Measurements from ENCODE around the gene KDM1B. TPM values are rescaled to one million over a fixed set of nuclear protein-coding genes. Genes with fewer than 3 reads are reported as not detected.

Gene KDM1B
- total and polyA plus RNA-seq, 2 donors (not counting 1 experiment from before 2014, with no cell fraction given), result 12.0 to 26.1 TPM

- H3K27ac ChIP-seq (ENCODE audit: insufficient read depth, low read length), result no peak overlapping the region
- no peaks in the 10 kb centered on the region for H4K20me1 ChIP-seq (ENCODE audit: control insufficient read depth, extremely low read depth, insufficient read depth, low read length)
- no peaks in the 10 kb centered on the region for H3K79me2 ChIP-seq (ENCODE audit: control insufficient read depth, insufficient read depth, low read length)
- no peaks in the 10 kb centered on the region for H3K36me3 ChIP-seq (ENCODE audit: control insufficient read depth, insufficient read depth, low read length)
- no peak overlapping the region for H2AFZ ChIP-seq (ENCODE audit: low read length)
- no peaks in the 10 kb centered on the region for H3K9me3 ChIP-seq (ENCODE audit: control insufficient read depth, insufficient read depth, low read depth, low read length)
- no peak for DNase-seq (ENCODE audit: low read depth in 2 of 2)
- TF ChIP-seq EZH2 (IDR thresholded peaks at IDR 0.05; ENCODE audit: low read length, missing control alignments), result no peak
- H3K9ac ChIP-seq (ENCODE audit: insufficient read depth, low read length), result no peak overlapping the region
- H3K4me2 ChIP-seq (ENCODE audit: extremely low read depth, insufficient read depth, low read length), result no peak overlapping the region
- no peak overlapping the region for H3K4me3 ChIP-seq (replicated peaks in 1 of 4; ENCODE audit: control extremely low read depth in 1 of 4, insufficient read depth in 1 of 4, low read depth in 3 of 4, low read length in 4 of 4)
- H3K4me1 ChIP-seq (ENCODE audit: control insufficient read depth, extremely low read depth, insufficient read depth, low read length), result no peaks in the 10 kb centered on the region
- no peaks in the 10 kb centered on the region for H3K27me3 ChIP-seq (ENCODE audit: control insufficient read depth, insufficient read depth, low read length)
These were observed 13.2 kb upstream of the KDM1B start for GRCh38 chr6:18141805-18142590.

- Histone ChIP-seq H3K4me1 (ENCODE audit: control insufficient read depth, extremely low read depth, insufficient read depth, low read length) (no peaks in the 10 kb centered on the region), H2AFZ (ENCODE audit: low read length) (no peak overlapping the region), H3K9me3 (ENCODE audit: control insufficient read depth, insufficient read depth, low read depth, low read length) (no peaks in the 10 kb centered on the region), H3K36me3 (ENCODE audit: control insufficient read depth, insufficient read depth, low read length) (no peaks in the 10 kb centered on the region), H3K27me3 (ENCODE audit: control insufficient read depth, insufficient read depth, low read length) (no peaks in the 10 kb centered on the region), H4K20me1 (ENCODE audit: control insufficient read depth, extremely low read depth, insufficient read depth, low read length) (no peaks in the 10 kb centered on the region), H3K27ac (ENCODE audit: insufficient read depth, low read length) (no peak overlapping the region), H3K79me2 (ENCODE audit: control insufficient read depth, insufficient read depth, low read length) (no peaks in the 10 kb centered on the region), H3K4me2 (ENCODE audit: extremely low read depth, insufficient read depth, low read length) (no peak overlapping the region), H3K4me3 (replicated peaks in 1 of 4; ENCODE audit: control extremely low read depth in 1 of 4, insufficient read depth in 1 of 4, low read depth in 3 of 4, low read length in 4 of 4) (no peak overlapping the region), H3K9ac (ENCODE audit: insufficient read depth, low read length) (no peak overlapping the region)
- TF ChIP-seq EZH2 (IDR thresholded peaks at IDR 0.05; ENCODE audit: low read length, missing control alignments) (no peak), CTCF (conservative IDR thresholded peaks at IDR 0.05 in 1 of 2, IDR thresholded peaks at IDR 0.05 in 1 of 2; ENCODE audit: low read depth in 1 of 2, low read length in 2 of 2) (no peak)
- peak in 1 of 2 donors; percentile 27 for DNase-seq (ENCODE audit: low read depth in 2 of 2)
These were observed 12.7 kb upstream of the KDM1B start for GRCh38 chr6:18142591-18142861.

GRCh38 chr6:18147160-18147559, 8.1 kb upstream of the KDM1B start:
- no peak overlapping the region for H3K4me3 ChIP-seq (replicated peaks in 1 of 4; ENCODE audit: control extremely low read depth in 1 of 4, insufficient read depth in 1 of 4, low read depth in 3 of 4, low read length in 4 of 4)
- no peaks in the 10 kb centered on the region for H3K79me2 ChIP-seq (ENCODE audit: control insufficient read depth, insufficient read depth, low read length)
- no peaks in the 10 kb centered on the region for H4K20me1 ChIP-seq (ENCODE audit: control insufficient read depth, extremely low read depth, insufficient read depth, low read length)
- no peaks in the 10 kb centered on the region for H3K27me3 ChIP-seq (ENCODE audit: control insufficient read depth, insufficient read depth, low read length)
- no peak overlapping the region for H3K9ac ChIP-seq (ENCODE audit: insufficient read depth, low read length)
- H3K27ac ChIP-seq (ENCODE audit: insufficient read depth, low read length), result peak overlapping the region; percentile 30
- H3K36me3 ChIP-seq (ENCODE audit: control insufficient read depth, insufficient read depth, low read length), result no peaks in the 10 kb centered on the region
- DNase-seq (ENCODE audit: low read depth in 2 of 2), result peak in 1 of 2 donors; percentile 75
- H3K4me1 ChIP-seq (ENCODE audit: control insufficient read depth, extremely low read depth, insufficient read depth, low read length), result peaks cover 2% of the 10 kb centered on the region
- H3K9me3 ChIP-seq (ENCODE audit: control insufficient read depth, insufficient read depth, low read depth, low read length), result no peaks in the 10 kb centered on the region
- H3K4me2 ChIP-seq (ENCODE audit: extremely low read depth, insufficient read depth, low read length), result no peak overlapping the region
- H2AFZ ChIP-seq (ENCODE audit: low read length), result no peak overlapping the region
- TF ChIP-seq CTCF (conservative IDR thresholded peaks at IDR 0.05 in 1 of 2, IDR thresholded peaks at IDR 0.05 in 1 of 2; ENCODE audit: low read depth in 1 of 2, low read length in 2 of 2) (no peak), EZH2 (IDR thresholded peaks at IDR 0.05; ENCODE audit: low read length, missing control alignments) (no peak)
